Activated T-cell treated with anti-CD3 and anti-CD28 coated beads for 24 hours (primary cell): ENCODE data around the gene ERGIC2.
"Not testable (repeated sequence)": the region's sequence is repeated elsewhere in the genome, so short reads cannot be mapped to it uniquely, and the experiment has no call there.

Experiments
- DNase-seq: peaks from one replicate; pipeline ENCODE4 v3.0.0-alpha.2; 2020; ENCODE audit warnings: low read depth

ERGIC2 gene

GRCh38 chr12:29299633-29300032 lies 81.3 kb downstream of the ERGIC2 start:
- no peak for DNase-seq

GRCh38 chr12:29291226-29291625 lies 89.7 kb downstream of the ERGIC2 start:
- DNase-seq: no peak

GRCh38 chr12:29290475-29290874 lies 90.5 kb downstream of the ERGIC2 start:
- not testable (repeated sequence) for DNase-seq

- DNase-seq: no peak
Measured at GRCh38 chr12:29288031-29288430, 92.9 kb downstream of the ERGIC2 start.

GRCh38 chr12:29287622-29288021 lies 93.3 kb downstream of the ERGIC2 start:
- DNase-seq: no peak
